ENCODE data around the gene LRRC15.

LRRC15 gene

DNA sequence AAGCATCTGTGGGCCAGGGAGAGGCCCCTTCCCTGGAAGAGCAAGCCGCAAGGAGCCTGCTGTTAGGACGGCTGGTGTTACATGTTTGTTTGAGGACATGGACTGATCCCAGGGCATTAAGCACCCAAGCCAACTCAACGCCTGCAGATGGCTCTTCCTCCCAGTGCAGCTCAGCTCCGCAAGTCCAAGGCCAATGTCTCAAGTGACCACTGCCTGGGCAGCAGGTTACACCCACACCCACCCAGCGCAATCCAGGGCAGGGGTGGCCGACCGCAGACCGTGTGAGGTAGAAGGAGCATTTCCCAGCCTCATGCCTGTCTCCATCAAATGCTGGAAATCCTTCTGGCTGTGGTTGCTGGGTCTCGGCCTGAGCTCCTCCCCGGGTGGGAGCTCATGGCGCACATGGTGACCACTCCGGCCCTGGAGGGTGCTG is 15.0 kb upstream of the LRRC15 start:
- DNase-seq (ENCODE audit: low spot score) = peak; percentile 55

DNA sequence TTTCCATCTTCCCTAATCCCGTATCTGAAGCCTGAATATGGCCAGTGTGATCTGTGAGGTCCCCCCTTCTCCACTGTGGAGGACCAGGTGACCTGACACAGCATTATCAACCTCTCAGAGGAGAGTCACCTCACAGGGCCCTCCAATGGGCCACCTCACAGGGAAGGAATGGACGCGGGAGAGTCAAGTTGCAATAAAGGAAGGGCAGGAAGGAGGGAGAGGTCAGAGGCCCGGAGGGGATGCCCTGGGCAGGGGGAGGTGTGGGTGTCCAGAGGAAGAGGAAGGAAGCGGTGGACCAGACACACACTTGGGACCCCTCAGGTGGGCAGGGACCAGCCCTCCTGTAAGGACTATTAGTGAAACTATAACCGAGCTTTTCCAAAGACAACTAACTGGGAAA is 14.6 kb upstream of the LRRC15 start:
- peak; percentile 38 for DNase-seq (ENCODE audit: low spot score)

DNA sequence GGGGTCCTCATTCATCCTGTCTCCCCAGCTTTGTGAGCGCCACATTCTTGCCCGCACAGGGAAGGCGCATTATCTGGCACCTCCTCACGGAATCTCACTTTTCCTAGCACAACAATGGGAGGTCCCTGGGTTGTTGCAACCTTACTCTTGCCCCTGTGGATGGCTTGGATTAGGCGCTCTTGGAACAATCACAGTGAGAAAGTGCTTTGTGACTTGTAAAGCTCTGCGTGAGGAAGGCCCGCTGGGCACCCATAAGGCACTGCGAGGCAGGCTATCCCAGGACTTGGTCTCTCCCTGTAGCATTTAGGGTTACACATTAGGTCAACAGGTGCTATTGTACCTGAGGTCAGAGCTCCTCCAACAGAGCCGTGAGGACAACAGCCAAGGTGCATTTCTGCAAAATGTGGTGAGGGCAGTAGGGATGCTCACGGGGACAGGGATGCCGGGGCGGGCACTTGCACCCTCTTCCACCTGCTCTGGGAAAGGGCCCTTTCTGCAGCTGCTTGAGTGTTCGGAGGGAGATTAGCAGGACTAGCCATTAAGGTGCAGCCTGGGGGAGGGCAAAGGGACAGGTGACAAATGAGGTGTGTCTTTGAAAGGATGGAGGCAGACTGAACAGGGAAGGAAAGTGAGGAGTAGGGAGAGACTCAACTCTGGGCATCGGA is 13.9 kb upstream of the LRRC15 start:
- peak; percentile 55 for DNase-seq (ENCODE audit: low spot score)

DNA sequence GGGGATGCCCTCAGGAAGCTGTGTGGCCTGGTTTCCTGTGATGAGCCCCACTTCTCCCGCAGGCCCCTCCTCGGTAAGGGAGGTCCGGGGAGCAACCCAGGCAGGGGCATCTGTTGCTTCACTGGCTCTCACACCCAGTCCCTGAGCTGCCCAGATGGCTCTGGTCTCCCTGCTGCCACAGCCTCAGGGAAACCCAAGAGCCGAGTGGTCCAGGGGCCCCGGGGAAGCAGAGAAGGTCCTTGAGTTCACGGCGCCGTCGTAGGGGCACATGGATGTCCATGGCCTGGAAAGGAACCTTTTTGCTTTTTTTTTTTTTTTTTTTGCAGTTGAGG is 13.3 kb upstream of the LRRC15 start:
- DNase-seq (ENCODE audit: low spot score) = peak; percentile 33

DNA sequence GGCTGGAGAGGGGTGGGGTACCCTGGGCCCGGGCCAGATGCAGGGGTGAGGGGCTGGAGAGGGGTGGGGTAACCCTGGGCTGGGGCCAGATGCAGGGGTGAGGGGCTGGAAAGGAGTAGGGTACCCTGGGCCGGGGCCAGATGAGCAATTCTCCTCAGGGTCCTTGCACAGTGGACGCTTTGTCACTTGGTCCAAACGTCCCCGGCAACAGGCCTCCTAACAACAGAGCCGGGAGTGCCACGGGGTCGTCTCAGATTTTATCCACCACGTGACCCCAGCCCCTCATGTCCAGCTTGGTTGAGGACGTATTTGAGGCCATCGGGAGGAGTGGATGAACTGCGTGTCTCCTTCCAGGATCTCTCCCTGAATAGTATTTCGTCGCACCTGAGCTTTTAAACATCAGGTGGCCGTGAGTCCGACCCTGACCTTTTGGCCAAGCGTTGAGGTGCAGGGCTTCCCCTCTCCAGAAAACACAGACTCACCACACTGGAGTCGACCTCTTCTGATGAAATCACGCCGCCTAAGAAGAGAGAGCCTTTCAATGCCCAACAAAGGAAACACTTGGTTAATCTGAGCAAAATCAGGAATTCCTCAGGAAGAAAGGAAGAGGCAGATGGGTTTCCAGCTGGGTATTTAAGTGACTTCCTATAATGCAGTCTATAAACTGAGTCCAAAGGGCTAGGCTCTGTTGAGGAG is 12.8 kb upstream of the LRRC15 start:
- peak; percentile 53 for DNase-seq (ENCODE audit: low spot score)

DNA sequence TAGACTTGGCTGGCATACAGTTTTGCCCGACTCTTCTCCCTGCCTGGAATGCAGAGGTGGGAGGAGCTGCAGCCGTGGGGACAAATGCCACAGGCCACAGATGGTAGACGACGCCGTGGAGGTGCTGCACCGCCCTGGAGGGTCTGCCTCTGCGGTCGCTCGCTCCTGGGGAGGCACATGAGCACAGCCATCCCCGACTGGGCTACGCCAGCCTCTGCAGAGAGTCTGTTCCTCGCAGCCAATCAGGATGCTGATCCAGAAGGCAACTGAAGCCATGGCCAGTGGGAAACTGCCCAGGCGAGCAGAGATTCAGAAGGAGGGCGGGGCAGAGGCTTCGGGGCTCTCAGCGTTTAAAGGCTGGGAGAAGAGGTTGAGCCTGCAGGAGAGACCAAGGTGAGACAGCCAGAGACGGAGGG is 11.9 kb upstream of the LRRC15 start:
- DNase-seq (ENCODE audit: low spot score) = no peak

DNA sequence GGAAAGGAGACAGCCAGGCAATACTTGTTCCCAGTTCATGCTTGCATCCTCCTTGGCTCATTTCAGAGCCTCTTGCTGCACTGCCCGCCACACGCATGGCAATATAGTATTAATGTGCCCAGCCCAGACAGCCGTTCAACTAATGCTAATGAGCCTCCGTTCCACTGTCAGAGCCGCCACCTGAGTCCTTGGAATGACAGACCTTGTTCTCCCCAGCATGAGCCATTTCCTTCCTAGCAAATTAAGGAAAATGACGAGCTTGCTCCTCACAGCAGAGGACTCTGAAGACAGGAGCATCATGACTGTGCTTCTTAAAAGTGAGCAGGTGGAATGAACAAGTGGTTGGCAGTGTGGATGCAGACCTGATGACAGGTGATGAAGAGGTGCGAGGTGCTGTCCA is 10.8 kb upstream of the LRRC15 start:
- DNase-seq (ENCODE audit: low spot score) = no peak

DNA sequence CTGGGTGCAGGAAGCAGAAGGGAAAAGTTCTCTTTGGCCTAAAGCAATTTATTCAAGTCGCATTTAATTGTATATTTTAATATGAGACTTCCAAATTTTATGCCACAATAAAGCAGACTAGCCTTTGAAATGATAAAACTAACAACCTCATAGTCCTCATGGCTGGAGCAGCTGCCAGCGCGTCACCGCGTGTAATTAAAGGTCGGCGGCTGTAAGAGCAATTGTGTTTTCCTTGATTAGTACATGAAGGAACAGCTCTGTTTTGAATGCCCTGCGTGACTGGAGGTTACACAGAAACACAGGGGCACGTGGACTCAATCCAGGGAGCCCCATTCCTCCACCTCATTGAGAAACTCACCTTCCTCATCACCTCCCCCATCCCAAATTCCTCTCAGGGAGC is 10.1 kb upstream of the LRRC15 start:
- DNase-seq (ENCODE audit: low spot score) = no peak

DNA sequence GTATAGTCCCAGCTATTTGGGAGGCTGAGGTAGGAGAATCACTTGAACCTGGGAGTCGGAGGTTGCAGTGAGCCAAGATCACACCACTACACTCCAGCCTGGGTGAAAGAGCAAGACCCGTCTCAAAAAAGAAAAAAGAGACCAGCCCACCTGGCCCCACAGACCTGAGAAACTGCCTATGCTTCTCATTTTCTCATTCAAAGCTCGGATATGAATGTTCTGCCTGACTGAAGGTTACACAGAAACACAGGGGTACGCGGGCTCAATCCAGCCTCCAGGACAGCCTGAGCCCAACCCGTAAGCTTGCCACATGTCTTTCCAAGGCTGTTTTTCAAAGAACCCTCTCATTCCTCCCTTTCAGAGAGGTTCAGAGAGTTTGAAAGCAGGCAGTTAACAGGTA is 9.7 kb upstream of the LRRC15 start:
- no peak for DNase-seq (ENCODE audit: low spot score)

DNA sequence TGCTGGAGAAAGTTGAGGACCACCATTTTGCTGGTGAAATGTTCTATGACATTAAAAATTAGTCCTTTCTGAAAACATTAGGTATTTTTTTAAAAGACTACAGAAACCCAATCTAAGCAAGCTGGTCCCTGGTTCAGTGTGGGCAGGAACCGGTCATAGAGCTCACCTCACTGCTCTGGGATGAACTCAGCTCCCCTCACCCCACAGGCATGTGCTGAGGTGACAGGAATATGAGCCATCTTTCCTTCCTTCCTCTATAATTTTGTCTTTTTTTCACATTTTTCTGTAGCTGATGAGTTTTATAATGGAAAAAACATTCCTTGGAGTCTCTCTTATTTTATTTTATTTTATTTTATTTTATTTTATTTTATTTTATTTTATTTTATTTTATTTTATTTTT is 8.2 kb upstream of the LRRC15 start:
- no peak for DNase-seq (ENCODE audit: low spot score)

DNA sequence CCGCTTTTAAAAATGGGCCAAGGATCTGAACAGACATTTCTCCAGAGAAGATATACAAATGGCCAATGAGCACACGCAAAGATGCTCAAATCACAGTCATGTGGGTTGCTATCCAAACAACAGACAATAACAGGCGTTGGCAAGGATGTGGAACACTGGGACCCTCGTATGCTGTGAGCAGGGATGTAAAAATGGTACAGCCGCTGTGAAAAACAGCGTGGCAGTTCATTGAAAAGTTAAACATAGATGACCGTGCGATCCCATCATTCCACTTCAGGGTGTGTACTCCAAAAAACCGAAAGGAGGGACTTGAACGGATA is 6.7 kb upstream of the LRRC15 start:
- DNase-seq (ENCODE audit: low spot score) = no peak

DNA sequence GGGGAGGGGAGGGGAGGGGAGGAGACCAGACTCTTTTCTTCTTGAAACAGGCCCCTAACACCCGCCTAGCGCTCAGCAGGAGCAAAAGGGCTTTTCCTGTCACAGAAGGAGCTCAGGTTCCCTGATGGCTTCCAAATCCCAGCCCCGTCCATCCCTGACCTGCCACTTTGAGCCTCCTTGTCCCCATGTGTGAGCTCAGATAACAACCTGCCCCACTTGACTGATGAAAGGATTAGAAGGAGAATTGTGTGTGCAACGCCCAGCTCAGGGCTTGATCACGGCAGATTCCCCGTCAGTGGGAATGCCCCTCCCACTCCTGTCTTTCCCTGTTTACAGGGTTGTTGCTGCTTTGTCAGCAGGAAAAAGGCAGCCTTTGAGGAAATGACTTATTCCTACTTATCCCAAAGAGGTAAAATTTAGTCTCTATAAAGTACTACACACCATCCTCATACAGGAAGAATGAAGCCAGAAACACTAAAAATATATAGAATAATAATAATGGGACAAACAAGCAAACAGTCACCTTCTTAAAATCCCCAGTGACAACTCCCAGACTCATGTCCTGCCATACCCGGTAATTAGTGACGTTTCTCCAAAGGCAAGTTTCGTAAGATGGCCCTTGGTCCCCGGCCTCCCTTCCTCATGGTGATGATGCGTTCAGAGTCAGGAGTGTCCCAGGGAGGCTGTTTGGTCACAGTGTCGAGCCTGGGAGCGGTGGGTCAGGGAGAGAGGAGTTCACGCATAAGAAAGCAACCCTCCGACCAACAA is 6.1 kb upstream of the LRRC15 start:
- no peak for DNase-seq (ENCODE audit: low spot score)

DNA sequence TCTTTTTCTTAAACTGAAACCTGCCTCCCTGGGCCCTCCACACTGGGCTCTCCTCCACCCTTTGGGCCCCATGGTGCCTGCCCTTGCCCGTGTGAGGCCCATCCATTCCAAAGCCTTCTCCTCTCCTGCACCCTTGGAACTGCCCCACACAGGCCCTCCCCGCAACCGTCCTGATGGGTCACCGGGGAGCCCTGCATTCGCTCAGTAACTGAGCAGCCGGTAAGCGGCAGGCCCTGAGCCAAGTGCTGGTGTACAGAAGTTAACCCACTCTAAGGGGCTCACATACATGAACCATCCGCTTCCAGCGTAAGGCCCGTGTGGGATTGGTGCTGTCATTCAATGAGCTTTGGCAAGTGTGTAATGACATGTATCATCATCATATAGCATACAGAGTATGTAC is 5.4 kb upstream of the LRRC15 start:
- no peak for DNase-seq (ENCODE audit: low spot score)

DNA sequence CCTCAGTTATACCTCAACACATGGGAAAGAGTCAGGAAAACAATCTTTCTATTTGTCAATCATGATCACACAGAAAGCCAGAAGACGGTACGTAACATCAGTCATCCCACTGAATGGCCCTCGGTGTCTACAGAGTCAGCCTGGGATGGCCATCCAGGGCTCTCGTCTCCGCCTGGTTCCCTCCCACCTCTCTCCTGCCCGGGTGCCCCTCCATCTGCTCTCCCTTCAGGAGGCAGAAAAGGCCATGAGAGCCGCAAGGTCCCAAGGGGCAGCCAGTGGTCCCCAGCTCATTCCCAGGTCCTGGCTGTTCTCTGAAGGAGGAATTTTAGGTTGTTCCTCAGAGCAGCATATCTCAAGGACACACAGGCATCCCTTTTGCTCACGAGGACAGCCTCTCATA is 4.4 kb upstream of the LRRC15 start:
- DNase-seq (ENCODE audit: low spot score) = no peak

DNA sequence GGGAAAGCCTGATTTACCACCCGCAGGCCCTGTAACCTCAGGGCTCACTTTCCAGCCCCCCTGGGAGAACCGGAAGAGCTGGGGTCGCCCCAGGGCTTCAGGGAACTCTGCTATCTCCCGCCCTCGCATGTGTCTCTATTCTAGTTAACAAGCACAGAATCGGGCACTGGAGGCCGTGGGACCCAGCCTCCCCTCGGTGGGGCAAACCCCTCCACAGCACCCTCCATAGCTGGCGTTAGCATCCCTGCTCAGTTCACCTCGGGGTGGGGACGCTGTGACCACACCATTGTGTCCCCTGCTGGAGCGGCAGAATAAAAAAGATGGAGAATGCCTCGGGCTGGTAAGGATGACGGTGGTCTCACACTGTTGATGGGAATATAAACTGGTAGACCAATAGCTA is 3.5 kb upstream of the LRRC15 start:
- no peak for DNase-seq (ENCODE audit: low spot score)

DNA sequence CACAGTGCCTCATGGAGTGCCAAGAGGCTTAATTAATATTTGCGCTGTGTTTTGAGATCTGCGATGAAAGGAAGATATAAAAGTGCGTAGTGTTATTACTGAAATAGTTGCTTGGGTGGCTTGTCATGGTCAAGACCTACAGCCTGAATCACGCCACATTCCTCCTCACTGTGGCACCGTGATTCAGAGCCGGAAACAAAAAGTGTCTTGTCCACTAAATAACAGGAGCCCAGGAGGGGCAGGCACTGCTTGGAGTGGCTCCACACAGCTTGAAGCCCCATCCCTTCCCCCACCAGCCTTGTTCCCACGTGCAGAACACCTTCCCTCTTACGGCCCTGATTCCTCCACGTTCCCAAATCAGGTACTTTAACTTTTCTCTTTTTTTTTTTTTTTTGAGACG is 1.2 kb upstream of the LRRC15 start:
- no peak for DNase-seq (ENCODE audit: low spot score)

DNA sequence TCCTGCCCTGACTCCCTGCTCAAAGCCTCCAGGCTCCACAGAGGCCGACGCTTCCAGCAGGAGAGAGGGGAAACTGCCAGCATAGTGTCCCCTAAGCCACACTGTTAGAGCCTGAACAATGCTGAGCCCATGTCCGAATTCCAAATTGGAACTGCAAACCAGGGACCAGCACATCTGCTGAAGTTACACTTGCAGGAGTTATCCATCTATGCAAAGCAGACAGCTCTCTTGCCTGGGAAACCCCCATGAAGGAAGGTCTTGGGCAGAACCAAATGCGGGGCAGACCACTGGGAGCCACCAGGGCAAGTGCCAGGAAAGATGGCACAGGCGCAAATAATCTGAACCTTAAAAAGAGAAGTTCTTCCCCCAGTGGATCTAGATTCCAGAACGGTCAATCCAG is 625 bp downstream of the LRRC15 start:
- DNase-seq (ENCODE audit: low spot score) = no peak

DNA sequence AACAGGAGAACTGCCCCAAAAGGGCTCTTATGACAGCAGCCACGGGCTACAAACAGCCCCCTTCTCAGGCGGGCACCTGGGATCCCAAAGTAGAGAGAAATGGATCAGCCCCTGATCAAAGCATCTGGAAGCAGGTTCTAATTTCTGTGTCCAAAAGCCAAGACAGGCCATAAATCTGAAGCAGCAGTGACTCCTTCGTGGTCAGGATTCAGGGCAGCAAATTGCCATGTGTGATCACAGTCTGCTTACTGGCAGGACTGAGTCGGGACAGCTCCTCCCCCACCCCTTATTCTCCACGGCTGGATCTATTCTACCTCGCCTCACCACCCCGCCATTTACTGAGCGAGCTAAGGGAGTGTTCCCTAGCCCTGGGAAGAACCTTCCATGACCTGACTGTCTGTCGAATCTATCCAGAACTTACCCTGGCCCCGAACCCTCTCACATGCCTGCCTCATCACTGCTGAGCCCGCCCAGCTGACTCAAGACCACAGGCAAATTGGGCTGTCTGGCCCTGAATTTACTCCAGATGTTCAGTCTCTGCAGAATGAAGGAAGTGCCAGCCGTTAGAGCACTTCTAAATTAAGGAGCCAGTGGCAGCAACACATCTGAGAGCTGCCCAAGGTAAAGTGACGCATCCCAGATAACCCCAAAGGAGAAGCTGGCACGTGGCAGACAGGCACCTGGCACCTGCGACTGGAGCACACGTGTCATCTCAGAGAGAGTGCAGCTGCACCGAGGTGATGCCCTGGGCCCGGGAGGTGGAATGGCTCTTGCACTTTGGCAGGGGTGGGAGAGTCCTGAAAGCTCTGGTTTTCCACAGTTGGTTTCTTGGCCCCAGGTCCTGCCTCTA is 1.3 kb downstream of the LRRC15 start:
- no peak for DNase-seq (ENCODE audit: low spot score)

DNA sequence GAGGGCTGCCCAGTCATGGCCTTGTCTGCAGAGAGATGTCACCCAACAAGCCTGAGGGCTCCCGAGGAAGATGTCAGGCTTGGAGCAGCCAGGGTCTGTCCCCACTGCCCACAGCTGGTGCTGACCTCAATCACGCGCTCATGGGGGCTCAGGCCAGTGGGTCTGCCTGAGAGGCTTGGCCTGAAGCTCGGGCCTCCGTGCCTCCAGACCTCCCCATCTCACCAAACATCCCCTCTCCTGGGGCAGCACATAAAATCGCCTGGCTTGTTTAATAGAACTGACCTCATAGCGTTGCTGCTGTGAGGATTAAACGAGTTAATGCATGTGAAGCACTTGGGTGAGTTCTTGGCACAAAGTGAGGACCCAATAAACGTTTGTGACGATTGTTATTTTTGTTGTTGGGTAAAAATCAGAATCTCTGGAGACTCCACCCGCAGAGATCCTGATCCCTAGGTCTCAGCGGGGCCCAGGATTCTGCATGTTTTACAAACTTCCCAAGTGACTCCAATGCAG is 3.5 kb downstream of the LRRC15 start:
- no peak for DNase-seq (ENCODE audit: low spot score)

DNA sequence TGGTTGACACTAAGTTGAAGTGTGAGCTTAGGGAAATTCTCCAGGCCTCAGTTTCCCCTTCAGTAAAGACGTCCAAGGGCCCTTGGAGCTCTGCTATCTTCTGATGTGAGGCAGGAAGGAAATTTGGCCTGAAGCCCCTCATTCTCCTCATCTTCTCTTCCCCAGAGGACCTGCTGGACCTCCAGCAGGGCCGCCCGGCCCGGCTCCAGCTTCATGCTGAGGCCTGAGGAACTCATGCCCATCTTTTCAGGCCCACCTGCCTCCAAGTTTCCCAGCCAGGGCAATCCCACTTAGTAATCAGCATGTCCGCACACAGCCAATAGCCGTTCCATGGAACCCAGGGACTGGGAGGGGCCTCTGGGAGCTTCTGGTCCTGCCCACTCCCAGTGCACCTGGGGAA is 4.0 kb downstream of the LRRC15 start:
- DNase-seq (ENCODE audit: low spot score) = no peak

DNA sequence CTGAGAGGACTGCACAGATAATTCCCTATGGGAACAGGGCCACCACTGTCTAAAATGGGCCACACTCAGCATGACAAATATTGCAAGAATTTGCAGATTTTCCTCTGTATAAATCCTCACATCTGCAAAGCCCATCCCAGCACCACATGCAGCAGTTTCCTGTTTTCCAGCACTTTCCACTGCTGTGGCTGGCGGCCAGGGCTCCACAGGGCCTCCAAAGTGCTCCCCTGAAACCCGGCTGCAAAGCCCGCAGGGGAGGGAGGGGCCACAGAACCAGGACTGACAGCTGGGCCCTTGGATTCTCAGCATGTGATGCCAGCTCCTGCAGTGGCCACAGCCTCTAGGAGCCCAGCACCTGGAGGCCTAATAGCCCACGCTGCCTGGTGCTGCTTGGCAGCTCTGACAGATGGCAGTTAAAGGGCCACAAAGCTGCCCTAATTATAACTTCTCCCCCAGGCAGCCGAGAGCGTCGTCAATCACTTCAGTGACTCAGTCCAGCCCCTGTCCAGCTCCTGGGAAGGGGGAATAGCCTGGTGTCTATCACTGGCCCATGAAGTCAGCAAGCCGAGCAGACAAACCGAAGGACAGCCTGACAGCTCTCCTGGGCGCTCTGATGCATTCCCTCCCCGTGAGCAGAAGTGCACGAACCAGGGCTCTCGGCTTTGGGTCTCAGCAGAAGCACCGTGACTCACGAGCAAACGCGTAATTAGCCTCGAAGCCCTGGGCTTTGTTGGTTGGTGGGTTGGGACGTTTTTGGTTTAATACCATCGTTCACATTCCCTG is 4.7 kb downstream of the LRRC15 start:
- peak; percentile 78 for DNase-seq (ENCODE audit: low spot score)

DNA sequence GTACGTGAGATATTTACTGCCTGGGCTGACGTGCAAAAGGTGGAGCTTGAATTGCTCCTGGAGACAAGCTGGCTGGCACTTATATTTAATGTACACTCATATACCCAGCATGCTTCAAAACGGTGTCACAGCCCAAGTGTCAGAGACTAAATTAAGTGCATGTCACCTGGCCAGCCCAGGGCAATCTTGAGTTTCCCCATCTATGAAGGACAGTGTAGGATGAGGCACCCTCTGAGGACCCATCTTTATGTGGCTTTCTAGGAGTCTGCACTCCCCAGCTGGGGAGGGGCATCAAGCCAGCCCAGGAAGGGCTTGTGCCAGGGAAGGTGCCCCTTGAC is 5.3 kb downstream of the LRRC15 start:
- DNase-seq (ENCODE audit: low spot score) = no peak
